HG02798 (cell line): Measurements from ENCODE around the gene SPON1.
A peak's percentile ranks its signal among the peaks of the same experiment; 100 is the strongest.

Source experiments
- ATAC-seq: cut with Tn5 transposase; IDR thresholded peaks from one replicate; pipeline ENCODE4 v1.9.1; 2021; ENCODE audit warnings: mild to moderate bottlenecking; ENCODE audit not compliant: unreplicated experiment, poor library complexity

SPON1 gene

GRCh38 chr11:14308114-14308896, 345.8 kb downstream of the SPON1 start:
- ATAC-seq = peak; percentile 48

- ATAC-seq = peak; percentile 60
Measured at GRCh38 chr11:14308897-14309387, 346.4 kb downstream of the SPON1 start.

GRCh38 chr11:14309425-14310192, 347.1 kb downstream of the SPON1 start:
- no peak for ATAC-seq

GRCh38 chr11:14310679-14311078, 348.2 kb downstream of the SPON1 start:
- ATAC-seq = no peak

- ATAC-seq = no peak
Measured at GRCh38 chr11:14312736-14313438, 350.4 kb downstream of the SPON1 start.

GRCh38 chr11:14314127-14314526, 351.6 kb downstream of the SPON1 start:
- no peak for ATAC-seq

- ATAC-seq = peak; percentile 41
Measured at GRCh38 chr11:14315130-14315529, 352.6 kb downstream of the SPON1 start.
